GM03348 (cell line): Measurements from ENCODE around the gene DROSHA.
"Not testable (repeated sequence)": the region's sequence is repeated elsewhere in the genome, so short reads cannot be mapped to it uniquely, and the experiment has no call there.

Source experiments
- DNase-seq: peaks from one replicate; pipeline ENCODE4 v3.0.0; 2012; ENCODE audit warnings: low spot score

The DROSHA gene

GRCh38 chr5:31378838-31379237, 153.1 kb downstream of the DROSHA start:
- DNase-seq, result no peak

GRCh38 chr5:31378136-31378535, 153.8 kb downstream of the DROSHA start:
- no peak for DNase-seq

GRCh38 chr5:31377274-31377946, 154.5 kb downstream of the DROSHA start:
- no peak for DNase-seq

GRCh38 chr5:31375999-31376720, 155.7 kb downstream of the DROSHA start:
- DNase-seq, result no peak

GRCh38 chr5:31372124-31372523, 159.8 kb downstream of the DROSHA start:
- DNase-seq, result no peak

GRCh38 chr5:31366941-31367340, 165.0 kb downstream of the DROSHA start:
- peak; percentile 50 for DNase-seq

- no peak for DNase-seq
Observed at GRCh38 chr5:31365776-31366175, 166.1 kb downstream of the DROSHA start.

GRCh38 chr5:31364881-31365636, 166.8 kb downstream of the DROSHA start:
- DNase-seq, result peak; percentile 65

GRCh38 chr5:31362931-31363568, 168.8 kb downstream of the DROSHA start:
- DNase-seq, result peak; percentile 58

GRCh38 chr5:31362529-31362900, 169.4 kb downstream of the DROSHA start:
- DNase-seq, result peak; percentile 61

- DNase-seq, result not testable (repeated sequence)
Observed at GRCh38 chr5:31361704-31362528, 170.0 kb downstream of the DROSHA start.

GRCh38 chr5:31361234-31361633, 170.7 kb downstream of the DROSHA start:
- peak; percentile 26 for DNase-seq

GRCh38 chr5:31359839-31360238, 172.1 kb downstream of the DROSHA start:
- no peak for DNase-seq

- DNase-seq, result no peak
Observed at GRCh38 chr5:31357038-31357437, 174.9 kb downstream of the DROSHA start.

GRCh38 chr5:31355337-31355736, 176.6 kb downstream of the DROSHA start:
- DNase-seq, result no peak
